BLaER1 treated with 17β-estradiol and CSF1 and Interleukin-3, amounts not matched to agents 10 nM and 100 nM (cell line): Measurements from ENCODE around the gene CENPO.

ENCODE experiments used
- H3K27ac ChIP-seq, 11 experiments: shearing (Covaris generic); formaldehyde crosslinking; 2 replicates each; pipeline ENCODE4 v1.8.1; 2022
- H3K27me3 ChIP-seq, 11 experiments: shearing (Covaris generic); formaldehyde crosslinking; 2 replicates each; pipeline ENCODE4 v1.8.1; 2022
- H3K36me3 ChIP-seq, 11 experiments: shearing (Covaris generic); formaldehyde crosslinking; 2 replicates each; pipeline ENCODE4 v1.8.1; 2022
- H3K4me1 ChIP-seq, 10 experiments: shearing (Covaris generic); formaldehyde crosslinking; 2 replicates each; pipeline ENCODE4 v1.8.1; 2022
- H3K4me2 ChIP-seq, 11 experiments: shearing (Covaris generic); formaldehyde crosslinking; 2 replicates each; pipeline ENCODE4 v1.8.1; 2022
- H3K4me3 ChIP-seq, 10 experiments: shearing (Covaris generic); formaldehyde crosslinking; 2 replicates each; pipeline ENCODE4 v1.8.1; 2022
- H3K9ac ChIP-seq, 11 experiments: shearing (Covaris generic); formaldehyde crosslinking; 2 replicates each; pipeline ENCODE4 v1.8.1; 2022
- H3K9me3 ChIP-seq, 11 experiments: shearing (Covaris generic); formaldehyde crosslinking; replicated peaks in 1 of 11; 2 replicates each; pipeline ENCODE4 v1.8.1; 2022
- H4K20me1 ChIP-seq, 11 experiments: shearing (Covaris generic); formaldehyde crosslinking; 2 replicates each; pipeline ENCODE4 v1.8.1; 2022
- Cebpa-rat ChIP-seq, 11 experiments: shearing (Covaris generic); IDR thresholded peaks; 2 replicates each; pipeline ENCODE4 v1.8.1; 2022

CENPO gene

GRCh38 chr2:24792874-24793760 is at the start of gene CENPO, which contains the start of gene PTRHD1:
CENPO (plus strand) TSS chr2:24793425; CDS start chr2:24793920, 495 bp downstream.
PTRHD1 (minus strand) TSS chr2:24793391; CDS start chr2:24793377, 14 bp downstream.
- peak within 1 kb of the TSS; percentile 83 to 98 (median 88) for H3K4me2 ChIP-seq
- H3K27me3 ChIP-seq, result no peaks in the 10 kb centered on the region
- peak within 1 kb of the TSS; percentile 93 to 99 (median 97) for H3K27ac ChIP-seq
- peaks cover 0 to 9% (median 0%) of the 10 kb centered on the region in 11 experiments; a peak in 4 of 22 replicates for H3K9me3 ChIP-seq
- no peak for TF ChIP-seq Cebpa-rat (IDR thresholded peaks at IDR 0.05)
- H3K9ac ChIP-seq, result peak within 1 kb of the TSS; percentile 92 to 98 (median 97)
- peak within 1 kb of the TSS; percentile 82 to 95 (median 91) for H3K4me3 ChIP-seq
- peaks cover 0 to 6% (median 0%) of the 10 kb centered on the region in 11 experiments; a peak in 3 of 22 replicates for H4K20me1 ChIP-seq
- peaks cover 26 to 39% (median 33%) of the 10 kb centered on the region in 10 experiments for H3K4me1 ChIP-seq
- H3K36me3 ChIP-seq, result peaks cover 0 to 44% (median 34%) of the 10 kb centered on the region in 11 experiments; a peak in 20 of 22 replicates

- Histone ChIP-seq H3K36me3 (peaks cover 14 to 96% (median 30%) of the 10 kb centered on the region in 11 experiments; a peak in 20 of 22 replicates), H3K4me1 (peaks cover 0 to 7% (median 0%) of the 10 kb centered on the region in 10 experiments; a peak in 1 of 20 replicates), H3K27me3 (no peaks in the 10 kb centered on the region), H3K4me3 (no peak overlapping the region), H3K4me2 (no peak overlapping the region), H4K20me1 (0 out of 22 replicates have a peak, but pooled peaks cover 0 to 11% (median 0%) of the 10 kb centered on the region in 11 experiments), H3K27ac (no peak overlapping the region), H3K9me3 (no peaks in the 10 kb centered on the region), H3K9ac (no peak overlapping the region)
- TF ChIP-seq Cebpa-rat (IDR thresholded peaks at IDR 0.05), result no peak
Measured at GRCh38 chr2:24743924-24744323, 49.3 kb upstream of the CENPO start.

GRCh38 chr2:24744356-24744755 is 48.9 kb upstream of the CENPO start:
- H4K20me1 ChIP-seq, result 0 out of 22 replicates have a peak, but pooled peaks cover 0 to 11% (median 0%) of the 10 kb centered on the region in 11 experiments
- peaks cover 14 to 96% (median 30%) of the 10 kb centered on the region in 11 experiments; a peak in 20 of 22 replicates for H3K36me3 ChIP-seq
- H3K4me3 ChIP-seq, result no peak overlapping the region
- peaks cover 0 to 7% (median 0%) of the 10 kb centered on the region in 10 experiments; a peak in 1 of 20 replicates for H3K4me1 ChIP-seq
- H3K4me2 ChIP-seq, result no peak overlapping the region
- no peak overlapping the region for H3K9ac ChIP-seq
- H3K27me3 ChIP-seq, result no peaks in the 10 kb centered on the region
- no peak overlapping the region for H3K27ac ChIP-seq
- TF ChIP-seq Cebpa-rat (IDR thresholded peaks at IDR 0.05), result no peak
- H3K9me3 ChIP-seq, result no peaks in the 10 kb centered on the region

GRCh38 chr2:24745825-24746224 is 47.4 kb upstream of the CENPO start:
- Histone ChIP-seq H3K4me3 (no peak overlapping the region), H3K36me3 (peaks cover 14 to 91% (median 30%) of the 10 kb centered on the region in 11 experiments; a peak in 20 of 22 replicates), H3K9ac (no peak overlapping the region), H3K27ac (no peak overlapping the region), H3K9me3 (no peaks in the 10 kb centered on the region), H4K20me1 (0 out of 22 replicates have a peak, but pooled peaks cover 0 to 14% (median 0%) of the 10 kb centered on the region in 11 experiments), H3K4me1 (peaks cover 0 to 7% (median 0%) of the 10 kb centered on the region in 10 experiments; a peak in 1 of 20 replicates), H3K27me3 (no peaks in the 10 kb centered on the region), H3K4me2 (no peak overlapping the region)
- no peak for TF ChIP-seq Cebpa-rat (IDR thresholded peaks at IDR 0.05)

- Histone ChIP-seq H3K9ac (no peak overlapping the region), H4K20me1 (0 out of 22 replicates have a peak, but pooled peaks cover 0 to 14% (median 0%) of the 10 kb centered on the region in 11 experiments), H3K36me3 (peaks cover 10 to 94% (median 28%) of the 10 kb centered on the region in 11 experiments; a peak in 21 of 22 replicates), H3K4me2 (no peak overlapping the region), H3K4me3 (no peak overlapping the region), H3K27me3 (no peaks in the 10 kb centered on the region), H3K4me1 (peaks cover 0 to 7% (median 0%) of the 10 kb centered on the region in 10 experiments; a peak in 1 of 20 replicates), H3K27ac (no peak overlapping the region), H3K9me3 (no peaks in the 10 kb centered on the region)
- TF ChIP-seq Cebpa-rat (IDR thresholded peaks at IDR 0.05), result no peak
Measured at GRCh38 chr2:24747299-24747698, 45.9 kb upstream of the CENPO start.

GRCh38 chr2:24749069-24749691 is 44.0 kb upstream of the CENPO start:
- no peaks in the 10 kb centered on the region for H3K27me3 ChIP-seq
- peaks cover 0 to 14% (median 0%) of the 10 kb centered on the region in 11 experiments; a peak in 1 of 22 replicates for H4K20me1 ChIP-seq
- no peak for TF ChIP-seq Cebpa-rat (IDR thresholded peaks at IDR 0.05)
- no peaks in the 10 kb centered on the region for H3K9me3 ChIP-seq
- H3K27ac ChIP-seq, result no peak overlapping the region
- no peak overlapping the region for H3K4me2 ChIP-seq
- H3K4me1 ChIP-seq, result no peaks in the 10 kb centered on the region
- H3K4me3 ChIP-seq, result no peak overlapping the region
- no peak overlapping the region for H3K9ac ChIP-seq
- peaks cover 17 to 94% (median 35%) of the 10 kb centered on the region in 11 experiments; a peak in 21 of 22 replicates for H3K36me3 ChIP-seq

- Histone ChIP-seq H3K27ac (no peak overlapping the region), H3K4me2 (no peak overlapping the region), H3K36me3 (peaks cover 45 to 97% (median 60%) of the 10 kb centered on the region in 11 experiments), H3K4me3 (no peak overlapping the region), H3K9me3 (no peaks in the 10 kb centered on the region), H3K4me1 (no peaks in the 10 kb centered on the region), H3K27me3 (no peaks in the 10 kb centered on the region), H4K20me1 (peaks cover 0 to 25% (median 0%) of the 10 kb centered on the region in 11 experiments; a peak in 1 of 22 replicates), H3K9ac (no peak overlapping the region)
- no peak for TF ChIP-seq Cebpa-rat (IDR thresholded peaks at IDR 0.05)
Measured at GRCh38 chr2:24754985-24755705, 38.1 kb upstream of the CENPO start.

GRCh38 chr2:24756789-24757188 is 36.4 kb upstream of the CENPO start:
- H3K4me2 ChIP-seq, result no peak overlapping the region
- no peak overlapping the region for H3K27ac ChIP-seq
- H3K36me3 ChIP-seq, result peaks cover 45 to 97% (median 63%) of the 10 kb centered on the region in 11 experiments
- H3K4me3 ChIP-seq, result no peak overlapping the region
- H3K4me1 ChIP-seq, result no peaks in the 10 kb centered on the region
- TF ChIP-seq Cebpa-rat (IDR thresholded peaks at IDR 0.05), result no peak
- H4K20me1 ChIP-seq, result peaks cover 0 to 21% (median 0%) of the 10 kb centered on the region in 11 experiments; a peak in 2 of 22 replicates
- H3K9ac ChIP-seq, result no peak overlapping the region
- no peaks in the 10 kb centered on the region for H3K9me3 ChIP-seq
- H3K27me3 ChIP-seq, result no peaks in the 10 kb centered on the region
